ENCODE results near the gene RPL5. TPM values are rescaled to one million over a fixed set of nuclear protein-coding genes. Genes with fewer than 3 reads are reported as not detected.

Gene RPL5
- total RNA-seq (2022; extraction: Qiagen RNA extraction; ENCODE audit: low read depth), result 1,105 to 1,484 TPM (median 1,137 TPM) in 5 replicates

DNA sequence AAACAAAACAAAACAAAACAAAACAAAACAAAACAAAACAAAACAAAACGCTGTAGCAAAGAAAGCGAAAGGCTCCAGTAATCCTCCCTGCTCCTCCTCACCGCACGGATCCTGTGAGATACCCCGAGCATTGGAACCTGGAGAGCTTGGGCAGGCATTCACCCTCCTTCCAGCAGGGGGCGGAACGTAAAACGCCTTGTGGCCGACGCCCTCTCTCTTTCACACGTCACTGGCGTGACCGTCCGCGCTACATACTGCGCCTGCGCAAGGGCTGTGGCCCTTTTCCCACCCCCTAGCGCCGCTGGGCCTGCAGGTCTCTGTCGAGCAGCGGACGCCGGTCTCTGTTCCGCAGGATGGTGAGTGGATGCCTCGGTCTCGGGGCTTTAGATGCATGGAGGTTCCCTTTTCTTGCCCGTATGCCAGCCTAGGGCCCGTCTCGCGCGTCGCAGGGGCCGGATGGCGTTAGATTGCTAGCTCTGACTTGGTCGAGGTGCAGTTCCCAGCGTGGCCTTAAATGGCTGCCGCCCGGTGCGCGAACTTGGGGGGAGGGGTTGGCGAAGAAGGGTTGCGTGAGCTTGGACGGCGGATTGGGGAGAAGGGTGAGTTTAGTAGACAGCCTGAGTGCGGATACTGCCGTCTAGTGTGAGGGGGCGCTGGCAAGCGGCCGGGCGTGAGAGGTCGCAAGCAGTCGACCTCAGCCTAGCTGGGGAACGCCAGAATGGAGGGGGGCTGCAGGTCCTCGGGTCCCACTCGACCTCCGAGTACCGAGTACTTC, at the start of gene RPL5:
Gene RPL5 (plus strand): TSS at position 279 of the 775 bp plus-strand sequence. CDS start 75 bp downstream, at position 354.

DNA sequence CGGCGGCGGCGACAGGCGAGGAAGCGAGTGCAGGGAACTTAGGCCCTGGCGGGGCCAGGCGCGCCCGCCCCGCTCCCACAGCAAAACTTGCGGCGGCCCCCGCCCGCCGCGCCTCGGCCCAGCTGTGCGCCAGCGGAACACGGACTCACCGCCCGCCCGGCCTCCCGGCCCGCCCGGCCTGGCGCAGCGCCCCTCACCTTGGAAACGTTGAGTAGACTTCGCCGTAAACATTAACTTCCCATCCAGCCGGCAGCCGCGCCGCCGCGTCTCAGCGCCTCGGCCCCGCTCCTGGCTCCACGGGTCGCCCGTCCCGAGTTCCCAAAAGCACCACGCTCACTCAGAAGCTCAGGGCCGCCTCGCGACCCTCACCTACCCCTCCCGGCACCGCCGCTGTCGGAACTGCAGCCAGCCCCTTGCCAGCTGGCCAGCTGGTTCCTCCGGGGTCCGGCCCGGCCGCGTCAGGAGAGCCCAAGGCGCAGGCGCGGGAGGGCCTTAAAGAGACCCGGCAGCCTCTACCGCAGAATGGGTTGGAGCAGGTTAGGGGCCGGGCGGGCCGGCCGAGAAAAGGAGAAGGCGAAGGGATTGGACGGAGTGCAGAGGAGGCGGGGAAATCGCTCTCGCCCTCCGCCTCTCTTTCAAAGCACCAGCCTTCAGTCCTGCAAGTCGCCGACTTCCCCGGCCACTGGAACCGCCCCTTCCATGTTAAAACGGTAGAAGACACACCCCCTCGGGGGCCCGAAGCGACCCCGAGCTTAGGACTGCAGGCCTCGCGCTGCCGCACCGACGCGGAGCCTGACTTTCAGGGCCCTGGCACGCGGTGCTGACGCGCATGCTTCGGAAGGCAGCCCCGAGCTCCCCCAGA, 47.0 kb upstream of the RPL5 start, which contains the start of gene EVI5:
Gene EVI5 (minus strand): TSS at position 470 of the 862 bp plus-strand sequence. CDS start 48,562 bp downstream, outside the sequence.

Other genes starting within 250 kb of the RPL5 start
- 5.2 to 8.7 TPM (median 7.4 TPM) in 5 replicates for gene EVI5, start 46.9 kb upstream of the RPL5 start, total RNA-seq (2022; extraction: Qiagen RNA extraction; ENCODE audit: low read depth)
- 5.3 to 9.5 TPM (median 8.8 TPM) in 5 replicates for gene DIPK1A, start 129.4 kb downstream of the RPL5 start, total RNA-seq (2022; extraction: Qiagen RNA extraction; ENCODE audit: low read depth)
- 10.5 to 15.3 TPM (median 12.5 TPM) in 5 replicates for gene MTF2, start 247.2 kb downstream of the RPL5 start, total RNA-seq (2022; extraction: Qiagen RNA extraction; ENCODE audit: low read depth)